Progenitor cell of endocrine pancreas (in vitro differentiated cells): Measurements from ENCODE around the gene ANAPC5. TPM values are rescaled to one million over a fixed set of nuclear protein-coding genes. Genes with fewer than 3 reads are reported as not detected.

Source experiments
- DNase-seq: peaks from one replicate; pipeline ENCODE4 v3.0.0; 2021; ENCODE audit warnings: low spot score; ENCODE audit not compliant: unreplicated experiment
- H3K27ac Mint-ChIP-seq: 2 replicates; pipeline ENCODE4 v1.8.0; 2021; ENCODE audit warnings: mild to moderate bottlenecking, moderate library complexity, mixed read lengths
- H3K27me3 Mint-ChIP-seq: 2 replicates; pipeline ENCODE4 v1.8.0; 2021; ENCODE audit warnings: mixed read lengths
- H3K36me3 Mint-ChIP-seq: 2 replicates; pipeline ENCODE4 v1.8.0; 2022; ENCODE audit warnings: mixed read lengths; ENCODE audit not compliant: insufficient read depth
- H3K4me1 Mint-ChIP-seq: 2 replicates; pipeline ENCODE4 v1.8.0; 2021; ENCODE audit warnings: low read depth, mixed read lengths
- H3K4me3 Mint-ChIP-seq: 2 replicates; pipeline ENCODE4 v1.8.0; 2021; ENCODE audit warnings: low read depth, mild to moderate bottlenecking, moderate library complexity, mixed read lengths
- H3K9me3 Mint-ChIP-seq: 2 replicates; pipeline ENCODE4 v1.8.0; 2021; ENCODE audit warnings: low read depth, mixed read lengths
- total RNA-seq: library from RNA; stranded (reverse); gene quantifications from 2 replicates; pipeline ENCODE4 v1.2.1, GENCODE V29; 2021
- TF ChIP-seq, protein P1 (sequence below): fragments of 200-600 bp; sonication (generic); IDR thresholded peaks from one replicate; pipeline ENCODE4 v1.5.0; 2021; ENCODE audit warnings: antibody characterized with exemption, mild to moderate bottlenecking; ENCODE audit not compliant: unreplicated experiment

ANAPC5 gene
- total RNA-seq, 1 donor from 2014 or later, result 94.3 TPM

- no peaks in the 10 kb centered on the region for H3K4me1 Mint-ChIP-seq
- no peaks in the 10 kb centered on the region for H3K27me3 Mint-ChIP-seq
- TF ChIP-seq, protein P1, sequence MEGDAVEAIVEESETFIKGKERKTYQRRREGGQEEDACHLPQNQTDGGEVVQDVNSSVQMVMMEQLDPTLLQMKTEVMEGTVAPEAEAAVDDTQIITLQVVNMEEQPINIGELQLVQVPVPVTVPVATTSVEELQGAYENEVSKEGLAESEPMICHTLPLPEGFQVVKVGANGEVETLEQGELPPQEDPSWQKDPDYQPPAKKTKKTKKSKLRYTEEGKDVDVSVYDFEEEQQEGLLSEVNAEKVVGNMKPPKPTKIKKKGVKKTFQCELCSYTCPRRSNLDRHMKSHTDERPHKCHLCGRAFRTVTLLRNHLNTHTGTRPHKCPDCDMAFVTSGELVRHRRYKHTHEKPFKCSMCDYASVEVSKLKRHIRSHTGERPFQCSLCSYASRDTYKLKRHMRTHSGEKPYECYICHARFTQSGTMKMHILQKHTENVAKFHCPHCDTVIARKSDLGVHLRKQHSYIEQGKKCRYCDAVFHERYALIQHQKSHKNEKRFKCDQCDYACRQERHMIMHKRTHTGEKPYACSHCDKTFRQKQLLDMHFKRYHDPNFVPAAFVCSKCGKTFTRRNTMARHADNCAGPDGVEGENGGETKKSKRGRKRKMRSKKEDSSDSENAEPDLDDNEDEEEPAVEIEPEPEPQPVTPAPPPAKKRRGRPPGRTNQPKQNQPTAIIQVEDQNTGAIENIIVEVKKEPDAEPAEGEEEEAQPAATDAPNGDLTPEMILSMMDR, result no peak
- H3K36me3 Mint-ChIP-seq, result peaks cover 37% of the 10 kb centered on the region
- H3K27ac Mint-ChIP-seq, result no peak overlapping the region
- no peaks in the 10 kb centered on the region for H3K9me3 Mint-ChIP-seq
- DNase-seq, result no peak
- no peak overlapping the region for H3K4me3 Mint-ChIP-seq
Measured at GRCh38 chr12:121260091-121260490, 92.1 kb downstream of the ANAPC5 start.

GRCh38 chr12:121259074-121259473, 93.1 kb downstream of the ANAPC5 start:
- H3K4me1 Mint-ChIP-seq, result no peaks in the 10 kb centered on the region

More at GRCh38 chr12:121259074-121259473, 93.1 kb downstream of the ANAPC5 start:
- H3K4me3 Mint-ChIP-seq, result no peak overlapping the region
- H3K27me3 Mint-ChIP-seq, result no peaks in the 10 kb centered on the region
- DNase-seq, result no peak
- H3K36me3 Mint-ChIP-seq, result peaks cover 37% of the 10 kb centered on the region
- TF ChIP-seq, protein P1, result no peak
- H3K27ac Mint-ChIP-seq, result no peak overlapping the region
- H3K9me3 Mint-ChIP-seq, result no peaks in the 10 kb centered on the region

Other genes with a start within 250 kb of the ANAPC5 start
- not detected in 2 replicates for gene P2RX7, start 219.5 kb downstream of the ANAPC5 start, total RNA-seq
- gene P2RX4, start 142.3 kb downstream of the ANAPC5 start, total RNA-seq, result 23.9 and 28.3 TPM in 2 replicates
- 38.4 and 44.2 TPM in 2 replicates for gene CAMKK2, start 55.7 kb downstream of the ANAPC5 start, total RNA-seq
- 65.5 and 65.7 TPM in 2 replicates for gene RNF34, start 47.7 kb upstream of the ANAPC5 start, total RNA-seq
- gene KDM2B, start 228.6 kb upstream of the ANAPC5 start, total RNA-seq, result 74.0 and 79.2 TPM in 2 replicates